ENCODE results near the gene SCAMP1.
"Not testable (repeated sequence)": the region's sequence is repeated elsewhere in the genome, so short reads cannot be mapped to it uniquely, and the experiment has no call there.

SCAMP1 gene

GRCh38 chr5:78361631-78361993 is 1.2 kb downstream of the SCAMP1 start:
- DNase-seq, result peak; percentile 88 to 90

- no peak for DNase-seq
Measured at GRCh38 chr5:78362220-78362619, 1.8 kb downstream of the SCAMP1 start.

- DNase-seq, result no peak
Measured at GRCh38 chr5:78364005-78364404, 3.6 kb downstream of the SCAMP1 start.

DNA sequence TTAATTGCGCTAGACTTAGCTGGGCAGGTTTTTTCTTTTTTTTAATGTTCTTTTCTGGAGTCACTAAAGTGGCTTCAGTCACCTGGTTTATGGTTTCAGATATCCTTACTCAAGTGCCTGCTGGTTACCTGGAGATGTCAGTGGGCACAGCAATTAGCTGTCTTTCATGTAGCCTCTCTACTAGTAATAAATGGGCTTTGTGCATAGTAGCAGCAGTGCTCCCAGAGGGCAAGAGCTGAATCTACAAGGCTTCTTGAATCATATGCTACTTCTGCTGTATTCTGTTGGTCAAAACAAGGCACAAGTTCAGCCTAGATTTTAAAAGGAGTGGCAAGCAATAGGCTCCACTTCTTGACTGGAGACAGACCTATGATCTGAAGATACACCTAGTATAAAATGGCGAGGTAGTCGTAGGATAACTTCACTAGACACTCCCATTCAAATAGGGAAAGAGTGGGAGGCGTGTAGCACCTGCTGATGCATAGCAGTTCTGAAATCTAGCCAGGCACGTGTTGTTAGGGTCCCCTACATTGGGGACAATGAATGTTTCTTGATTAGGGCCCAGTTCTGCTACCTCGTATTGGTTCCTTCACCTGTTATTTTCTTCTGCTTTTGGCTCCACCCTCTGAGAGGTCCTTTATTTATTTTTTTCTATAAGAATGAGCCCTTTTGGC is 7.0 kb downstream of the SCAMP1 start:
- DNase-seq, result peak; percentile 41 to 51

DNA sequence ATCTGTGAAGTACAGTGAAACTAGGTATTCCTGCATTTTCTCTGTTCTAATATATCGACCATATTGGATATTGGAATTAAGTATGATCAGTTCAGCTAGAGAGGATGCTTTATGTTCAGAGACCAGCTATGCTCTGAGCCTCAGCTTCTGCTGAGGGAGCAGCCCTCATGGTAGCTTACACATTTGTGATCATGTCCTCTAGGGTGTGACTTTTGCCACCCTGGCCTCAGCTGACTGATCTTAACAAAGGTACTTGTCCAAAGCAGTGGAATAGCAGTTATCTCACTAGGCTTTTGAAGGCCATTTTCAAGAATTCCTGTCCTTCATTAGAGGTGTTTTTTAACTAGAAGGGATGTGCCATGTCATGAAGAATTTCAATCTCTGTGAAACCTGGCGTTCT is 9.3 kb downstream of the SCAMP1 start:
- no peak for DNase-seq

- DNase-seq, result no peak
Measured at GRCh38 chr5:78373231-78373630, 12.8 kb downstream of the SCAMP1 start.

DNA sequence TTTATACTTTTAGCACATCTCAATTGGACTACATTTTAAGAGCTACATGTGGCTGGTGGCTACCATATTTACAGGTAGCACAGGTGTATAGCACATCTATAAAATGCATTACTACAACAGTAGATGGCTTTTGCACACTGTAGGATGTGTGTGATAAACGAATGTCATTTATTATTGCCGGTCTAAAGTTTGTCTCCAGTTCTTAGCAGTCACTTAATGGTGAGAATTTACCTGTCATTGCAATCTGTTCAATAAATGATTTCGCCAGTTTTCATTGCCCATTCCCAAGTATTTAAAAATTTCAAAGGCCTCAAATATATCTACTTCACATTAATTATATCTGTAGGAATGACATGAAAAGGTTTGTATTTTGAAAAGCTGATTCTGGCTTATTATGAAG is 15.9 kb downstream of the SCAMP1 start:
- no peak for DNase-seq

- no peak for DNase-seq
Measured at GRCh38 chr5:78377056-78377717, 16.8 kb downstream of the SCAMP1 start.

DNA sequence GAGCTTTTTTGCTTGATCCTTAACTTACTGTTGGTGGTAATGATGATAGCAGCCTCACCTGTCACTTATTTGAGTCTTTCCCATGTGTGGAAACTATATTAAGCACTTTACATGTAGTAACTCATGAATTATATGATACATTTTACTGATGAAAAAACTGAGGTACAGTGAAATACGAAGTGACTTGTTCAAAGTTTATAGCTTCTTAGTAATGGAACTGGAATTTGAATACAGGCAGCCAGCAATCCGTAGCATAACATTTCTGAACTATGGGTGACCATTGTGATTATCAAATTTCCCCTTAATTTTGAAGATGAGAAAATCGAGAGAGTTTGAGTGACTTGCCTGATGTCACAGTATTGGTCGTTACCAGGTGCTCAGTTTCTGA is 17.3 kb downstream of the SCAMP1 start:
- no peak for DNase-seq

DNA sequence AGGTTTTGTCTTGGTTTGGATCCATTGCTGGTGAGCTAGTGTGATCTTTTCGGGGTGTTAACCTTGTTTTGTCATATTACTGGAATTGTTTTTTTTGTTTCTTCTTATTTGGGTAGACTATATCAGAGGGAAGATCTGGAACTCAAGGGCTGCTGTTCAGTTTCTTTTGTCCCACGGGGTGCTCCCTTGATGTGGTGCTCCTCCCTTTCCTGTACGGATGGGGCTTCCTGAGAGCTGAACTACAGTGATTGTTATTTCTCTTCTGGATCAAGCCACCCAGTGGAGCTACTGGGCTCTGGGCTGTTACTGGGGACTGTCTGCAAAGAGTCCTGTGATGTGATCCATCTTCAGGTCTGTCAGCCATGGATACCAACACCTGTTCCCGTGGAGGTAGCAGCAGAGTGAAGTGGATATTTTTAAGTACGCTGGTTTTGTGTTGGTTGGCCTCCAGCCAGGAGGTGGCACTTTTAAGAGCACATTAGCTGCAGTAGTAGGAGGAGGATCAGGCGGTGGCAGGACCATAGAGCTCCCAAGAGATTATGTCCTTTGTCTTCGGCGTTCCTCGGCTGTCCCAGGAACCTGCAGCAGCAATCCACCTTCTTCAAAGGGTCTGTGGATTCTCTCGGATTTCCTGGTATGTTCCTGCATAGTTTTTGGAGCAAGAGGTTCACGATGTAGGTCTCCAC is 27.2 kb downstream of the SCAMP1 start:
- no peak for DNase-seq

DNA sequence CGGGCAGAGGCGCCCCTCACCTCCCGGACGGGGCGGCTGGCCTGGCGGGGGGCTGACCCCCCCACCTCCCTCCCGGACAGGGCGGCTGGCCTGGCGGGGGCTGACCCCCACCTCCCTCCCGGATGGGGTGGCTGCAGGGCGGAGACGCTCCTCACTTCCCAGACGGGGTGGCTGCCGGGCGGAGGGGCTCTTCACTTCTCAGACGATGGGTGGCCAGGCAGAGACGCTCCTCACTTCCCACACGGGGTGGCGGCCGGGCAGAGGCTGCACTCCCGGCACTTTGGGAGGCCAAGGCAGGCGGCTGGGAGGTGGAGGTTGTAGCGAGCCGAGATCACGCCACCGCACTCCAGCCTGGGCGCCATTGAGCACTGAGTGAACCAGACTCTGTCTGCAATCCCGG is 30.9 kb downstream of the SCAMP1 start:
- DNase-seq, result not testable (repeated sequence)

- DNase-seq, result no peak
Measured at GRCh38 chr5:78397831-78398230, 37.4 kb downstream of the SCAMP1 start.

- DNase-seq, result no peak
Measured at GRCh38 chr5:78399116-78399515, 38.7 kb downstream of the SCAMP1 start.

- DNase-seq, result no peak
Measured at GRCh38 chr5:78404682-78405293, 44.4 kb downstream of the SCAMP1 start.

DNA sequence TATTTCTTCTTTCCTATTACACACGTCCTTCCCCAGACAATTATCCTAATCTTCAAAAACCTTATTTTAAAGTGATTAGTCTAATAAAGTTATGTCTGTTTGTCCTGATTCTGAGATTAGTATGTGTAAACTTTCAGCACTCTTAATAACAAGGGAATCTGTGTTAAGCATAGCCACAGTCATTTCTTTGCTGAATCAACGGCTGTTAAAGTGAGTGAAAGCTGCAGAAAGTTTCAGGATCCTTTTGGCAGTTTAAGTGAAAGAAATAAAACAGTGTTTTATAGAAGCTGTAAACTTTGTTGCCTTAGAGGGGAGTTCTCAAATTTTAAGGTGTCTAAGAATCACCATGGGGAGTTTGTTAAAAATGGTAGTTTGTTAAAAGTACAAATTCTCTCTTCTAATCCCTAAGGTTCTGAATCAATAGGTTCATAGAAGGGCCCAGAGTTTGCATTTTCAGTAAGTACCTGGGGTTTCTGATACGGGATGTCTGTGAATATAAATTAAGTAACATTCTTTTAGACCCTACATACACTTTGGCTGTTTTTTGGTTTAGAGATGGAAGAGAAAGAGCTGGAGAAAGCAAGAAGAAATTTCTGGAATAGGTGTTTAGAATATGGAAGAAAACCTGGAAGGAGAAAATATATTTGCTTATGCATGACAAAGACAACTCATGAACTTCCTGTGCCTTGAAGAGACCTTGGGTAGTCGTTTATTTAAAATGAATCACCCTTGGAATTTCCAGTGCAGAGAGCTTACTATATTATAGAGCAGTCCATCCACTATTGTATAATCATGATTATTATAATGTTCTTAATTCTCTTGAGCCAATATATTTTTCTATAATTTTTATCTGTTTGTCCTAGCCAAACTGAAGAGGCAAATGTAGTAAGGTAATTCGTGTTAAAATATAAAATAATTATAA is 45.7 kb downstream of the SCAMP1 start:
- DNase-seq, result no peak

- no peak for DNase-seq
Measured at GRCh38 chr5:78407458-78407857, 47.0 kb downstream of the SCAMP1 start.

DNA sequence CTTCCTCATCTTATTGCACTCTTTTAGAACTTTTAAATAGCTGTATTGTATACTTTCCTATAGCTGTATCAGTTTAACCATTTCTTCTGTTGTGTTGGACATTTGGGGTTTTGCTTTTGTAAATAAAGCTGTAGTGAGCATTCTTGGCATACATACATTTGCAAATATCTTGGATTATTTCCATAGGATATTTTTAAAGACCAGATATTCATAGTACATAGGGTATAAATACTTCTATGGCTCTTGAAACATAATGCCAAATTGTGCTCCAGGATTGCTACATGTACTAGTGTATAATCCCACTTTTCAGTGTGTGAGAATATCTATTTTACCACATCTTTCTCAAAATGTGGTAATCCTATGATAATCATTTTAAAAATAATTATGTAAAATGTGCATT is 51.2 kb downstream of the SCAMP1 start:
- no peak for DNase-seq

- DNase-seq, result no peak
Measured at GRCh38 chr5:78416677-78417425, 56.4 kb downstream of the SCAMP1 start.

GRCh38 chr5:78419396-78419795 is 59.0 kb downstream of the SCAMP1 start:
- no peak for DNase-seq

DNA sequence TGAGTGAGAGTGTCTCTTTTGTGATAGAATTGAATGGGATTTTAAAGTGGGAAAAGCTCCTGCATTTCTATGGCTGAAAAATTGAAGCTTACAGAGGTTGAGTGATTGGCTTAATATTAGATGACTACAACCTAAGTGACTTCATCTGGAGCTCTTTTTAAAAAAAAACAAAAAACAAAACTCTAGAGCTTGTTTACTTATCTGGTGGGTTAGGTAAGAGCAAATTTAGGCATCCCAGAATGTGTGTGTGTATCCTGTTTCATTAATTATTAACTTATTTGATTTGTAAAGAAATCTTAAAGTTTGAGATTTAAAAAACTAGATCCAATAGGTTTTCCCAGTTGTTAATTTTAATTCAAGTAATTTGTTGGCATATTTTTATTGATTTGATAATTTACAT is 60.1 kb downstream of the SCAMP1 start:
- DNase-seq, result no peak

GRCh38 chr5:78424665-78425064 is 64.2 kb downstream of the SCAMP1 start:
- DNase-seq, result no peak

Data from Kasumi-1 (cell line).